Right cardiac atrium (tissue), 5 donors: ENCODE data around the gene GDI1. TPM values are rescaled to one million over a fixed set of nuclear protein-coding genes. Genes with fewer than 3 reads are reported as not detected.
A peak's percentile ranks its signal among the peaks of the same experiment; 100 is the strongest.

Source experiments
- ATAC-seq, 2 donors: fragments of 200-7000 bp; cut with Tn5 transposase; one replicate each; pipeline versions ENCODE4 v1.8.0 to v1.9.1; 2020; ENCODE audit warnings: moderate library complexity in 2 of 2, mild to moderate bottlenecking in 1 of 2
- DNase-seq, 3 donors: peaks; one replicate each; pipeline ENCODE4 v3.0.0-alpha.2; 2020
- H3K27ac ChIP-seq: one replicate; pipeline ENCODE4 v1.5.1; 2013; ENCODE audit warnings: mild to moderate bottlenecking, low read length, control low read depth, moderate library complexity
- H3K27me3 ChIP-seq: one replicate; pipeline ENCODE4 v1.6.1; 2013; ENCODE audit not compliant: control insufficient read depth, insufficient read depth
- H3K4me1 ChIP-seq: one replicate; pipeline ENCODE4 v1.6.1; 2013; ENCODE audit warnings: low read length; ENCODE audit not compliant: control insufficient read depth, insufficient read depth
- H3K4me3 ChIP-seq: one replicate; pipeline ENCODE4 v1.5.1; 2013; ENCODE audit warnings: low read length, control low read depth
- H3K9me3 ChIP-seq: one replicate; pipeline ENCODE4 v1.6.1; 2013; ENCODE audit warnings: low read length; ENCODE audit not compliant: control insufficient read depth
- WGBS: extraction: QIAGEN DNeasy Blood & Tissue Kit; methylation state at CpG from one replicate; pipeline ENCODE4 v1.1.7; 2013; 5-methylcytosine and 5-hydroxymethylcytosine counted together
- intact Hi-C, 4 donors: fragments of 100-400 bp; cut with DNase I; formaldehyde crosslinking; loops; one replicate each; pipeline versions ENCODE4 v1.11.0 to v1.14.0; 2022 to 2023
- polyA plus RNA-seq: library from polyadenylated mRNA; stranded (reverse); fragments of 200-250 nt; gene quantifications from one replicate; pipeline ENCODE4 v1.2.3, GENCODE V29; 2013
- total RNA-seq, 4 donors: library from RNA; stranded (reverse); fragmentation: NEBNext Ultra II Directional; extraction: Animal tissue kit (Norgen Biotek cat#: 25700); gene quantifications; one replicate each; pipeline ENCODE4 v1.2.1, GENCODE V29; 2021
- donor health status: healthy with polysubstance abuse.
- donor health status: DM: no; HTN: yes; CAD: no.
- donor health status: DM: no; HTN: no; CAD: no.
- donor health status: DM: no; HTN: yes; CAD: no; lungs with severe emphysema.
- donor health status: DM: yes; HTN: yes; CAD: no.

The GDI1 gene
- total and polyA plus RNA-seq, 5 donors, result 82.7 to 102 (median 97.6) TPM

DNA sequence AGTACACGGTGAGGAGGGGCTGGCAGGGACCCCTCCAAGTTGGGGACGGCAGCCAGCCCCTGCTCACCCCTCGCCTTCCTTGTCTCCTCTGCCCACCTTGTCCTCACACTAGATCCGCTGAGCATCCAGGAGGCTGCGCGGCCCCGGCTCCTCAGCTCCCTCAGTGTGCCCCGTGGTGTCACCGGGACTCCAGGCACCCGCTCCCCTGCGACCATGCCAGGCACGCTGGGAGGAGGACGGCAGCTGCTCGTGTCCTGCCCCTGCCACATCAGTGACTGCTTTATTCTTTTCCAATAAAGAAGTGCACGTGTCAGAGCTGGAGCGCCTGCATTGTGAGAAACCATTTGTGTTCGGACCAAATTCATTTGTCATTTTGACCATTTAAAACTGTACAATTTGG is 13.4 kb downstream of the GDI1 start:
- Histone ChIP-seq H3K9me3 (no peaks in the 10 kb centered on the region), H3K4me1 (peaks cover 2% of the 10 kb centered on the region), H3K27ac (no peak overlapping the region), H3K27me3 (no peaks in the 10 kb centered on the region), H3K4me3 (no peak overlapping the region)
- DNase-seq (no peak), ATAC-seq (no peak)
- 93% methylated on average over 17 of the region's 17 CpGs for WGBS
- intact Hi-C loops, result no loop called here

DNA sequence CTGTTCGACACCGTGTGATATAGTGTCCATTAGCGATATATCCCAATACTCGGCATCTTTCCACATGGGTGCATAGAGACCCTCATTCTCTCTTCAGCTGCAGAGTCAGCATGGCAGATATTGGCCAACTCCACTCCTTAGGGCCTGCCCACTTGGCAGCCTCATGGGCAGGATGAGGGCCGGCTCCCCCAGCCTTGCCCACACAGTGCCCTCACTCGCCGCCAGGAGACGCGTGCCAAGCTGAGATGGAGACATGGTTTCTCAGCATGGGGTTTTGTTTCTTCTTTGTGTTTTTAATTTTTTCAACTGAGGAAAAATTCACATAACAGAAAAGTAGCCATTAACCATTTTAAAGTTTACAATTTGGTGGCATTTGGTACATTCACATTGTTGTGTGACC is 15.9 kb downstream of the GDI1 start:
- no peaks in the 10 kb centered on the region for H3K27me3 ChIP-seq
- no peak overlapping the region for H3K4me3 ChIP-seq
- no peaks in the 10 kb centered on the region for H3K9me3 ChIP-seq
- intact Hi-C loops, result no loop called here
- no peaks in the 10 kb centered on the region for H3K4me1 ChIP-seq
- H3K27ac ChIP-seq, result no peak overlapping the region
- no peak for ATAC-seq
- 90% methylated on average over 9 of the region's 9 CpGs for WGBS
- DNase-seq, result peak in 1 of 3 donors; percentile 29

DNA sequence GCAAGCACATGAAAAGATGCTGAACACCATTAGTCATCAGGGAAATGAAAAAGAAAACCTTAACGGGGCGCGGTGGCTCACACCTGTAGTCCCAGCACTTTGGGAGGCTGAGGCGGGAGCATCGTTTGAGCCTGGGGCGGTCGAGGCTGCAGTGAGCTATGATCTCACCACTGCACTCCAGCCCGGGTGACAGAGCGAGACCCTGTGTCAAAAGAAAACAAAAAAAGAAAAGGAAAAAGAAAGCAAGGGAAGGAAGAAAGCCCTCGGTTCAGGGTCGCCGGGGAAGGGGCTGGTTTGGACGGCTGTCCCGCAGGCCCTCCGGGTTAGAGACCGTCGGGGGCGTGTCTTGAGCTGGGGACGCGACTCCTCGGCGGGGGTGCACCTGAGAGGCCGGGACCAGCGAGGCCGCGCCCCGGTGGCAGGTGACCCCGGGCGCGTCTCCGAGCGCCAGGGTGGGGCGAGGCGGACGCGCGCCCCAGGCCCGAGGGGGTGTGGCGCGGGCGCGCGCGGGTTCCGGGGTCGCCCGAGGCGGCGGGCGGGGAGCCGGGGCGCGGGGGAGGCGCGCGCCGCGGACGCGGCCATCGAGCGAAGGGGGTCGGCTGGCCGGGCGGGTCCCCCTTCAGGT is 20.6 kb downstream of the GDI1 start:
- DNase-seq (peak in 2 of 3 donors; percentile 38 to 73), ATAC-seq (peak; percentile 25 to 31)
- H3K27me3 ChIP-seq, result no peaks in the 10 kb centered on the region
- peak overlapping the region; percentile 83 for H3K4me3 ChIP-seq
- H3K9me3 ChIP-seq, result no peaks in the 10 kb centered on the region
- intact Hi-C loops, result no loop called here
- 5% methylated on average over 47 of the region's 65 CpGs for WGBS
- H3K27ac ChIP-seq, result peak overlapping the region; percentile 30
- peaks cover 5% of the 10 kb centered on the region for H3K4me1 ChIP-seq

DNA sequence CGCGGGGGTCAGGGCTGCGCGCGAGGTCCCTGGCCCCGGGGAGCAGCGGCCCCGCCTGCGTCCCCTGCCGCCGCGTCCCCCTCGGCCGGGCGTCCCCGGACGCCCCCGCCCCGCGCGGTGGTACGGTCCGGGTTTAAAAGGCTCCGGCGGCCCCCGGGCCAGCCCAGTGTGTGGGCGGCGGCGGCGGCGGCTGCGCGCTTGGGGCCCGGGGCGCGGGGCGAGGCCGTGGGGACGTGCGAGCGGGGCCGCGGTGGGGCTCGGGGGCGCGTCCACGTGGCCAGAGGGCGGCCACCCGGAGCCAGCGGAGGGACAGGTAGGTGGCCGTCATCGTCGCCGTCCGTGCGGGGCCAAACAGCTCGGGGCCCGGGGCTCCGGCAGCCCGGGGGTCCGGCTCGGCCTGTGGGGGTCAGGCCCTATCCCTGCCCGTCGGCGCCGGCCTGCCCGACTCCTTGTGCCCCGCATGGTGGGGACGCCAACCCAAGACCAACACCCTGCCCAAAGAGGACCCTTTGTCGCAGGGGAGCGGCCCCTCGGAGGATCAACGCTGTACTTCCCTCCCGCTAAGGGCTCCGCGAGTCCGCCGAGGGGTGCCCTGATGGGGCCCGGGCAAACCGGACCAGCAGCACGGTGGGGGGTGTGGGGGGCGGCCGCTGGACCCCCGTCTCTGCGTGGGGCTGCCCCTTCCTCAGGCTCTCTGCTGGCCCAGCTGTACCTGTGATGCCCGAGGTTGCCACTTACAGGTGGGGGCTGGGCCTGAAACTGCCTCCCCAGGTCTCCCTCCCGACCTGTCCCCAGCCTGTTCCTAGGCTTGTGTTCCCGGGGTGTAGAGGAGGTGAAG is 21.4 kb downstream of the GDI1 start, which contains the start of gene PLXNA3:
Gene PLXNA3, plus strand, starts transcription at position 166 of the 838 bp plus-strand sequence. CDS start 1,903 bp downstream, outside the sequence.
- Histone ChIP-seq H3K27me3 (no peaks in the 10 kb centered on the region), H3K4me1 (peaks cover 5% of the 10 kb centered on the region), H3K27ac (peak within 1 kb of the TSS; percentile 50), H3K9me3 (no peaks in the 10 kb centered on the region), H3K4me3 (peak within 1 kb of the TSS; percentile 83)
- ATAC-seq (peak; percentile 54 to 67), DNase-seq (peak; percentile 55 to 86 (median 83))
- under 1% methylated on average over 67 of the region's 88 CpGs for WGBS
- intact Hi-C loops, result no loop called here

DNA sequence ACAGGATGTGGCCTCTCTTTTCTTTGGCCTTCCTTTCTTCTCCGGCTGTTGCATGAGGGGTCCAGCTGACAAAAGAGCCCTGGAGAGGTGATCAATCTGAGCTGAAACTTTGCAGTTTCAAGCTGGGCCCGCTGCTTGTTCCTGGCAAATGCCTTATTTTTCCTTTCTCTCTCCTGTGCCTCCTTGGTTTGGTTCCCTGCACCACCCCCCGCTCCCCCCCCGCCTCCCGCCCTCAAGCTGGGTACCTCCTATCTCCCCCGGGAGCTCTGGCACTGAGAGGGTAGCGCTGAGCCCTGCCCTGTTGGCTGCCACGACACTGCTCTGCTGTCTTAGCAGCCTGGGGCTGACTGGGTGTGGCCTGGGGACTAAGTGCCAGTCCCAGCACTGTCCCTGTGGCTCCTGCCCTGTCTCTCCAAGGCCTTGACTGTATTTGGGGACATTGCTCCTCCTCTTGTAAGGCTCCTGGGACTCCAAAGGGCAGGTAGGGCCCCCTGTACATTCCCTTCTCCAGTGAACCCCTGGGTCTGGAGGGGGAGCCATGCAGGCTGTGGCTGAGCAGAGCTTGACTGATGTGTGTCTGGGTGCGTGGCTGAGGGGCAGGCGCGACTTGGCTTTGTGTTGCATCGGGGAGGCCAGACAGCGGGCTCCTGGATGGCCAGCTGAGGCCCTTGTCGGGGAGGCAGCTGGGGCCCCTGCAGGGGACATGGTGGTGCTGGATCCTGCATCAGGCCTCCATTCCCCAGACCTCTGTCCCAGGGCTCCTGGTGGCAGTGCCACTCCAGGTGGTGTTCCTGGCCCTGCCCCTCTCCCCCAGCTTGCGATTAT is 22.2 kb downstream of the GDI1 start:
- intact Hi-C loops, result no loop called here
- Histone ChIP-seq H3K27me3 (no peaks in the 10 kb centered on the region), H3K4me1 (peaks cover 5% of the 10 kb centered on the region), H3K27ac (no peak overlapping the region), H3K9me3 (no peaks in the 10 kb centered on the region), H3K4me3 (peak overlapping the region; percentile 83)
- peak; percentile 57 to 76 (median 73) for DNase-seq
- peak; percentile 63 to 82 for ATAC-seq
- 31% methylated on average over 15 of the region's 15 CpGs for WGBS

DNA sequence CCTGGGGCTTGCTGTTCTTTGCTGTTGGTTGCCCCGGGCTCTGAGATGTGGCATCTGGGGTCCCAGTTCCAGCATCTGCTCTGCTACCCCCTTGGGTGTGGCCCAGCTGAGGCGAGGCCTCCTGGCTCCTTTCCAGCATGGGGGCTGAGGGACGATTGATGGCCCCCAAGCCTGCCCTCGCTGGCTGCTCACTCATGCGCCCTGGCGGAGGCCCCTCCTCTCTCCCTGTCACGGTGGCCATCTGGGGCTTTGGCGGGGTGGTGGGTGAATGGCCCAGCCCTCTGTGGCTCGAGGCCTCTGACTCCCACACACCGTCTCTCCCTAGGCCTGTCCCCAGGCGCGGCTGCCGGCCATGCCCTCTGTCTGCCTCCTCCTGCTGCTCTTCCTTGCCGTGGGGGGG is 22.9 kb downstream of the GDI1 start:
- Histone ChIP-seq H3K9me3 (no peaks in the 10 kb centered on the region), H3K27me3 (no peaks in the 10 kb centered on the region), H3K4me1 (peaks cover 5% of the 10 kb centered on the region), H3K27ac (no peak overlapping the region), H3K4me3 (no peak overlapping the region)
- 49% methylated on average over 14 of the region's 14 CpGs for WGBS
- intact Hi-C loops, result no loop called here
- peak; percentile 15 to 23 for ATAC-seq
- DNase-seq, result peak in 2 of 3 donors; percentile 47 to 70

DNA sequence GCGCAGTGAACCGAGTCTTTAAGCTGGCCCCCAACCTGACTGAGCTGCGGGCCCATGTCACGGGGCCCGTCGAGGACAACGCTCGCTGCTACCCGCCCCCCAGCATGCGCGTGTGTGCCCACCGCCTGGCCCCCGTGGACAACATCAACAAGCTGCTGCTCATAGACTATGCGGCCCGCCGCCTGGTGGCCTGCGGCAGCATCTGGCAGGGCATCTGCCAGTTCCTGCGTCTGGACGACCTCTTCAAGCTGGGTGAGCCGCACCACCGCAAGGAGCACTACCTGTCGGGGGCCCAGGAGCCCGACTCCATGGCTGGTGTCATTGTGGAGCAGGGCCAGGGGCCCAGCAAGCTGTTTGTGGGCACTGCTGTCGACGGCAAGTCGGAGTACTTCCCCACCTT is 23.4 kb downstream of the GDI1 start:
- DNase-seq (peak in 2 of 3 donors; percentile 57 to 58), ATAC-seq (no peak)
- WGBS, result 83% methylated on average over 26 of the region's 26 CpGs
- Histone ChIP-seq H3K27me3 (no peaks in the 10 kb centered on the region), H3K4me3 (no peak overlapping the region), H3K4me1 (peaks cover 5% of the 10 kb centered on the region), H3K9me3 (no peaks in the 10 kb centered on the region), H3K27ac (no peak overlapping the region)
- intact Hi-C loops, result no loop called here

DNA sequence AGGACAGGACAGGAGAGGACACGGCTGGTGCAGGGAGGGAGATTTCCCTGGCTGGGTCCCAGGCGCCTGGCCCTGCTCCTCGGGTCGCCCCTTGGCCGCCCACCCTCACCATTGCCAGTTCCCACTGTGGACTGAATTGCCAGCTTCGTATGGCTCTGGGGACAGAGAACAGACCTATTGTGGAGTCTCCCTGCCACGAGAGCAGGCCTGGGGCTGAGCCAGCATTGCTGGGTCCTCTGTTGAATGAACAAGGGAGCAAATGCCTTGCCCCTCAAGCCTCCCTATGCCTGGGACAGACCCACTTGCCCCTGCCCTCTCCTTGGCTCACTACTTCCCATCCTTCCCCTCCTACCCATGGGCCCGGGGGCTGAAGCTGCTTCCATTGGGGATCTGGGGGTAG is 25.4 kb downstream of the GDI1 start:
- Histone ChIP-seq H3K27ac (no peak overlapping the region), H3K4me1 (peaks cover 5% of the 10 kb centered on the region), H3K4me3 (no peak overlapping the region), H3K9me3 (no peaks in the 10 kb centered on the region), H3K27me3 (no peaks in the 10 kb centered on the region)
- ATAC-seq, result no peak
- peak in 2 of 3 donors; percentile 13 to 40 for DNase-seq
- 69% methylated on average over 8 of the region's 8 CpGs for WGBS
- intact Hi-C loops, result no loop called here

DNA sequence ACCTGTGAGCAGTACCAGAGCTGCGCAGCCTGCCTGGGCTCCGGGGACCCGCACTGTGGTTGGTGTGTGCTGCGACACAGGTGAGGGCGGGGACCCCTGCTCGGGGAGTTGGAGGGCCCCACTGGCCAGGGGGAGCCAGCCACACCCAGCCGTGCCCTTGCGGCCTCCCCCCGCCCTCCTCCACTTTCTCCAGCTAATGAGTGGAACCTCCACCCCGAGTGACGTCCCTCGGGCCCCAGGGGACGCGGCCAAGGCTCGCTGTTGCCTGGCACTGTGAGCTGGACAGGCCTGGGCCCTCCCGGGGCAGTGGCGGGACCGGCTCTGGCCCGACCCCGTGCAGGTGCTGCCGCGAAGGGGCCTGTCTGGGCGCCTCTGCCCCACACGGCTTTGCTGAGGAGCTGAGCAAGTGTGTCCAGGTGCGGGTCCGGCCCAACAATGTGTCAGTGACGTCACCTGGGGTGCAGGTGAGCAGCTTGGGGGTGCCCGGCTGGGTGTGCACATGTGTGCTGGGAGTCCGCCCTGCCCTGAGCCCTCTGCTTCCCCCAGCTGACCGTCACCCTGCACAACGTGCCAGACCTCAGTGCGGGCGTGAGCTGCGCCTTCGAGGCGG is 26.8 kb downstream of the GDI1 start:
- intact Hi-C loops, result no loop called here
- DNase-seq (peak in 2 of 3 donors; percentile 8 to 61), ATAC-seq (no peak)
- Histone ChIP-seq H3K27ac (no peak overlapping the region), H3K27me3 (no peaks in the 10 kb centered on the region), H3K9me3 (no peaks in the 10 kb centered on the region), H3K4me1 (peaks cover 5% of the 10 kb centered on the region), H3K4me3 (no peak overlapping the region)
- WGBS, result 88% methylated on average over 36 of the region's 36 CpGs

DNA sequence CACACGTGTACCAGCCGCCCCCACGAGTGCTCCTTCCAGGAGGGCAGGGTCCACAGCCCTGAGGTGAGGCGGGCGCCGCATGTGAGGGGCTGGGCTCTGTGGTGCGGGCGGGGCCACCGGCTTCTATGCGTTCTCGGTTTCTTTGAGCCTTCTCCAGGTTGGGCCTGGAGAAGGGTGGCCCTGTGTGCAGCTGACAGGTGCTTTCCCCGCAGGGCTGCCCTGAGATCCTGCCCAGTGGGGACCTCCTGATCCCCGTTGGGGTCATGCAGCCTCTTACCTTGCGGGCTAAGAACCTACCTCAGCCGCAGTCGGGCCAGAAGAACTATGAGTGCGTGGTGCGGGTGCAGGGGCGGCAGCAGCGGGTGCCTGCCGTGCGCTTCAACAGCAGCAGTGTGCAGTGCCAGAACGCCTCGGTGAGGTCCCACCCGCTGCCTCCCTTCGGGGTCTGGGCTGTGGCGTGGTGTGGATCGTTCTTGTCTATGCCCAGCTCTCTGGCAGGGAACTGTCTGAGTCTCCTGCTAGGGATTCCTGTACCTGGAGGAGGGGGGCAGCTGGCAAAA is 27.9 kb downstream of the GDI1 start:
- no peaks in the 10 kb centered on the region for H3K27me3 ChIP-seq
- intact Hi-C loops, result no loop called here
- peaks cover 3% of the 10 kb centered on the region for H3K4me1 ChIP-seq
- DNase-seq (peak in 1 of 3 donors; percentile 56), ATAC-seq (no peak)
- WGBS, result 91% methylated on average over 28 of the region's 28 CpGs
- no peak overlapping the region for H3K4me3 ChIP-seq
- H3K9me3 ChIP-seq, result no peaks in the 10 kb centered on the region
- H3K27ac ChIP-seq, result no peak overlapping the region
